Choroid plexus epithelial cell (primary cell): ENCODE results near the gene NOL4L.

Experiments used
- DNase-seq: peaks from one replicate; pipeline ENCODE4 v3.0.0-alpha.2; 2010; ENCODE audit warnings: low read depth
- H3K4me3 ChIP-seq: 2 replicates; pipeline ENCODE4 v1.5.1; 2011; ENCODE audit warnings: low read depth, mild to moderate bottlenecking, control low read depth, low read length, moderate library complexity
- CTCF ChIP-seq: conservative IDR thresholded peaks from 2 replicates; pipeline ENCODE4 v1.5.1; 2011; ENCODE audit warnings: low read depth, mild to moderate bottlenecking, control low read depth, inconsistent platforms, low read length, moderate library complexity

The NOL4L gene

GRCh38 chr20:32544893-32545840 is 40.0 kb downstream of the NOL4L start:
- no peak for TF ChIP-seq CTCF
- DNase-seq, result no peak
- H3K4me3 ChIP-seq, result no peak overlapping the region

- no peak overlapping the region for H3K4me3 ChIP-seq
- DNase-seq, result no peak
- no peak for TF ChIP-seq CTCF
These were observed 40.8 kb downstream of the NOL4L start for GRCh38 chr20:32544260-32544722.

GRCh38 chr20:32543570-32544259 is 41.4 kb downstream of the NOL4L start:
- DNase-seq, result no peak
- H3K4me3 ChIP-seq, result no peak overlapping the region
- no peak for TF ChIP-seq CTCF

- TF ChIP-seq CTCF, result no peak
- no peak overlapping the region for H3K4me3 ChIP-seq
- no peak for DNase-seq
These were observed 42.9 kb downstream of the NOL4L start for GRCh38 chr20:32542259-32542615.

GRCh38 chr20:32541323-32542258 is 43.5 kb downstream of the NOL4L start:
- TF ChIP-seq CTCF, result no peak
- no peak for DNase-seq
- H3K4me3 ChIP-seq, result no peak overlapping the region

- H3K4me3 ChIP-seq, result no peak overlapping the region
- no peak for DNase-seq
These were observed 45.1 kb downstream of the NOL4L start for GRCh38 chr20:32539817-32540675.

More at GRCh38 chr20:32539817-32540675, 45.1 kb downstream of the NOL4L start:
- TF ChIP-seq CTCF, result no peak
